Natural killer cell (primary cell): ENCODE results near the gene PKD1. TPM values are rescaled to one million over a fixed set of nuclear protein-coding genes. Genes with fewer than 3 reads are reported as not detected.

ENCODE experiments used
- ATAC-seq, 3 donors: fragments of 150-1000 bp in 2 of 3; fragments of 200-7000 bp in 1 of 3; cut with Tn5 transposase; 1 replicate in 1 of 3; 2 replicates in 2 of 3; pipeline ENCODE4 v1.10.0; 2021; ENCODE audit warnings: mild to moderate bottlenecking in 2 of 3, moderate library complexity in 2 of 3
- DNase-seq, 2 donors: peaks; one replicate each; pipeline versions ENCODE4 v3.0.0 to v3.0.0-alpha.2; 2013 to 2021; ENCODE audit warnings: mixed read lengths in 1 of 2
- H3K27ac ChIP-seq: one replicate; pipeline ENCODE4 v1.5.1; 2013; ENCODE audit warnings: mild to moderate bottlenecking, low read length
- H3K27me3 ChIP-seq: one replicate; pipeline ENCODE4 v1.6.1; 2013; ENCODE audit warnings: low read length; ENCODE audit not compliant: control insufficient read depth, insufficient read depth
- H3K36me3 ChIP-seq: one replicate; pipeline ENCODE4 v1.6.1; 2013; ENCODE audit warnings: low read length; ENCODE audit not compliant: control insufficient read depth, insufficient read depth
- H3K4me1 ChIP-seq: one replicate; pipeline ENCODE4 v1.6.1; 2013; ENCODE audit warnings: low read length; ENCODE audit not compliant: control insufficient read depth, insufficient read depth
- H3K4me3 ChIP-seq: one replicate; pipeline ENCODE4 v1.5.1; 2013; ENCODE audit warnings: low read length
- H3K9me3 ChIP-seq: one replicate; pipeline ENCODE4 v1.6.1; 2013; ENCODE audit warnings: low read length; ENCODE audit not compliant: control insufficient read depth, insufficient read depth
- H3K27ac Mint-ChIP-seq, 2 donors: one replicate each; pipeline ENCODE4 v1.8.0; 2022; ENCODE audit warnings: mild to moderate bottlenecking in 2 of 2, mixed read lengths in 2 of 2, moderate library complexity in 1 of 2
- H3K27me3 Mint-ChIP-seq, 2 donors: one replicate each; pipeline ENCODE4 v1.8.0; 2022; ENCODE audit warnings: low read depth in 2 of 2, mixed read lengths in 2 of 2
- H3K36me3 Mint-ChIP-seq: one replicate; pipeline ENCODE4 v1.8.0; 2022; ENCODE audit warnings: mixed read lengths
- H3K4me1 Mint-ChIP-seq, 2 donors: one replicate each; pipeline ENCODE4 v1.8.0; 2022; ENCODE audit warnings: mixed read lengths in 2 of 2
- H3K4me3 Mint-ChIP-seq: one replicate; pipeline ENCODE4 v1.8.0; 2022; ENCODE audit warnings: mild to moderate bottlenecking, moderate library complexity, mixed read lengths
- H3K9me3 Mint-ChIP-seq, 2 donors: one replicate each; pipeline ENCODE4 v1.8.0; 2022; ENCODE audit warnings: mixed read lengths in 2 of 2
- WGBS: methylation state at CpG from one replicate; pipeline ENCODE4 v1.1.7; 2013; ENCODE audit warnings: missing lambda C conversion rate; ENCODE audit not compliant: insufficient coverage; 5-methylcytosine and 5-hydroxymethylcytosine counted together
- intact Hi-C: fragments of 100-400 bp; cut with micrococcal nuclease; formaldehyde crosslinking; loops from one replicate; pipeline ENCODE4 v1.14.2; 2022
- total RNA-seq, 4 donors: library from RNA; stranded (reverse); fragments of 120-200 nt in 1 of 4; gene quantifications; one replicate each; pipeline versions ENCODE4 v1.2.3 to v1.2.4, GENCODE V29; 2013 to 2022
- TF ChIP-seq, protein P1 (sequence below): fragments of 200-600 bp; IDR thresholded peaks from one replicate; pipeline ENCODE4 v1.8.0; 2022; ENCODE audit warnings: antibody characterized with exemption

The PKD1 gene
- total RNA-seq, 3 donors from 2014 or later (not counting 1 experiment from before 2014, with no cell fraction given) = 87.0 to 105 (median 99.1) TPM

DNA sequence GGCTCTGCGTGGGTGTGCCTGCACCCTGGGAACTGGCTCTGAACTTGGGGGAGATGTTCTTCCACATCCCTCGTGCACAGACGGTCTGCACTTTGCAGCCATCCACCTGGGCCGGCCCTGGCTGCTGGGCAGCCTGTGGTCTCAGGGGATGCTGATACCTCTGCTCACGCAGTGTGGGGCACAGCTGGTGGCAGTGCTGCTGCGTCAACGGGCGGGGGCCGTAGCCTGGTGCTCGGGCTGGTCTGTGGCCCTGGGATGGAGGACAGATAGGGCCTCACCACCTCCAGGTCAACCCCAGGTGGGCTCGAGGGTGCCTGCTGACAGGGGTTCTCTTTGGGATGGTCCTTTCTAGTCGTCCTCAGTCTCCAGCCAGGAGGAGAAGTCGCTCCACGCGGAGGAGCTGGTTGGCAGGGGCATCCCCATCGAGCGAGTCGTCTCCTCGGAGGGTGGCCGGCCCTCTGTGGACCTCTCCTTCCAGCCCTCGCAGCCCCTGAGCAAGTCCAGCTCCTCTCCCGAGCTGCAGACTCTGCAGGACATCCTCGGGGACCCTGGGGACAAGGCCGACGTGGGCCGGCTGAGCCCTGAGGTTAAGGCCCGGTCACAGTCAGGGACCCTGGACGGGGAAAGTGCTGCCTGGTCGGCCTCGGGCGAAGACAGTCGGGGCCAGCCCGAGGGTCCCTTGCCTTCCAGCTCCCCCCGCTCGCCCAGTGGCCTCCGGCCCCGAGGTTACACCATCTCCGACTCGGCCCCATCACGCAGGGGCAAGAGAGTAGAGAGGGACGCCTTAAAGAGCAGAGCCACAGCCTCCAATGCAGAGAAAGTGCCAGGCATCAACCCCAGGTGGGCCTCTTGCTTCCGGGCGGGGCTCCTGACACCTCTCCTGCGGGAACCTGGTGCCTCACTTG is 51.6 kb downstream of the PKD1 start:
- WGBS = 97% methylated on average over 44 of the region's 44 CpGs
- Histone ChIP-seq H3K36me3 (peaks cover 80% of the 10 kb centered on the region), H3K27me3 (no peaks in the 10 kb centered on the region), H3K9me3 (no peaks in the 10 kb centered on the region), H3K27ac (no peak overlapping the region), H3K4me3 (no peak overlapping the region), H3K4me1 (no peaks in the 10 kb centered on the region)
- Mint-ChIP-seq H3K9me3 (no peaks in the 10 kb centered on the region), H3K4me3 (no peak overlapping the region), H3K27ac (no peak overlapping the region), H3K36me3 (no peaks in the 10 kb centered on the region), H3K27me3 (no peaks in the 10 kb centered on the region), H3K4me1 (peaks cover 0 to 4% of the 10 kb centered on the region in 2 donors)
- intact Hi-C loops = no loop called here
- TF ChIP-seq, protein P1, sequence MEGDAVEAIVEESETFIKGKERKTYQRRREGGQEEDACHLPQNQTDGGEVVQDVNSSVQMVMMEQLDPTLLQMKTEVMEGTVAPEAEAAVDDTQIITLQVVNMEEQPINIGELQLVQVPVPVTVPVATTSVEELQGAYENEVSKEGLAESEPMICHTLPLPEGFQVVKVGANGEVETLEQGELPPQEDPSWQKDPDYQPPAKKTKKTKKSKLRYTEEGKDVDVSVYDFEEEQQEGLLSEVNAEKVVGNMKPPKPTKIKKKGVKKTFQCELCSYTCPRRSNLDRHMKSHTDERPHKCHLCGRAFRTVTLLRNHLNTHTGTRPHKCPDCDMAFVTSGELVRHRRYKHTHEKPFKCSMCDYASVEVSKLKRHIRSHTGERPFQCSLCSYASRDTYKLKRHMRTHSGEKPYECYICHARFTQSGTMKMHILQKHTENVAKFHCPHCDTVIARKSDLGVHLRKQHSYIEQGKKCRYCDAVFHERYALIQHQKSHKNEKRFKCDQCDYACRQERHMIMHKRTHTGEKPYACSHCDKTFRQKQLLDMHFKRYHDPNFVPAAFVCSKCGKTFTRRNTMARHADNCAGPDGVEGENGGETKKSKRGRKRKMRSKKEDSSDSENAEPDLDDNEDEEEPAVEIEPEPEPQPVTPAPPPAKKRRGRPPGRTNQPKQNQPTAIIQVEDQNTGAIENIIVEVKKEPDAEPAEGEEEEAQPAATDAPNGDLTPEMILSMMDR = no peak
- ATAC-seq = no peak
- DNase-seq = no peak

DNA sequence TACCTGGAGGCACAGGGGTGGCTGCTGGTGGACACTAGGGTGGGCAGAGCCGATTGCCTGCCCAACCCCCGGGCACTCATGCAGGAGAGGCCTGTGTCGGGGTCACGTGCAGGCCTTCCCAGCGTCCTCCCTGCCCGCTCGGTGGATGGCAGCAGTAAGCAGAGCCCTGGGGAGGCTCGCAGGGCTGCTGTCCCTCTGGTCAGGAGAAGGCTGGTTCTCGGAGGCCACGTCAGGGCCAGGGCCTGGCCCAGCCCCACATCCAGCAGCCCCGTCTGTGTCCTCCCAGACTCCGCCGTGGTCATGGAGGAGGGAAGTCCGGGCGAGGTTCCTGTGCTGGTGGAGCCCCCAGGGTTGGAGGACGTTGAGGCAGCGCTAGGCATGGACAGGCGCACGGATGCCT is 52.3 kb downstream of the PKD1 start:
- no peak for DNase-seq
- H3K36me3 Mint-ChIP-seq = no peaks in the 10 kb centered on the region
- H3K4me1 Mint-ChIP-seq = peaks cover 0 to 4% of the 10 kb centered on the region in 2 donors
- H3K4me3 Mint-ChIP-seq = no peak overlapping the region
- Histone ChIP-seq H3K4me3 (no peak overlapping the region), H3K27me3 (no peaks in the 10 kb centered on the region), H3K9me3 (no peaks in the 10 kb centered on the region), H3K27ac (no peak overlapping the region), H3K36me3 (peaks cover 86% of the 10 kb centered on the region), H3K4me1 (no peaks in the 10 kb centered on the region)
- 95% methylated on average over 19 of the region's 19 CpGs for WGBS
- H3K27me3 Mint-ChIP-seq = no peaks in the 10 kb centered on the region
- intact Hi-C loops = no loop called here
- no peak overlapping the region for H3K27ac Mint-ChIP-seq
- H3K9me3 Mint-ChIP-seq = no peaks in the 10 kb centered on the region
- no peak for ATAC-seq
- TF ChIP-seq, protein P1 = no peak

DNA sequence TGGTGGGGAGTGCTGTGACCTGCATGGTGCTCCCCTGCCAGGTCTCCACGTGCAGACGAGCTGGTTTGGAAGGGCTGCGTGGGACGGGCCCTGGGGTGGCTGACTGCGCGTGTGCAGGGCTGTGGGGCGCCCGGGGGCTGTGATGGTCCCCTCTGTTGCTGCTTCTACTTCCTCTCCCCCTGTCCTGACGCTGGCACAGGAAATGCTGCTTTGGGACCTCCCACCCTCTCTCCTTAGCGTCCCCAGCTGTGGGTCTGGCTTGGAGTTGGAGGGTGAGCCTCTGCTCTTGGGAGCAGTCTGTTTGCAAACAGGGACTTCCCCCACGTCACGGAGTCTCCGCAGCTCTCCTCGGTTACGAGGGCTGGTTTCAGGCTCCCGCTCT is 52.7 kb downstream of the PKD1 start:
- WGBS = 80% methylated on average over 15 of the region's 16 CpGs
- intact Hi-C loops = no loop called here
- Histone ChIP-seq H3K9me3 (no peaks in the 10 kb centered on the region), H3K27ac (no peak overlapping the region), H3K36me3 (peaks cover 82% of the 10 kb centered on the region), H3K27me3 (no peaks in the 10 kb centered on the region), H3K4me1 (no peaks in the 10 kb centered on the region), H3K4me3 (no peak overlapping the region)
- Mint-ChIP-seq H3K27ac (no peak overlapping the region), H3K27me3 (no peaks in the 10 kb centered on the region), H3K4me3 (no peak overlapping the region), H3K9me3 (no peaks in the 10 kb centered on the region), H3K4me1 (peaks cover 0 to 4% of the 10 kb centered on the region in 2 donors), H3K36me3 (no peaks in the 10 kb centered on the region)
- no peak for DNase-seq
- ATAC-seq = no peak
- TF ChIP-seq, protein P1 = no peak
